Measurements from ENCODE around the gene GPR12. TPM values are rescaled to one million over a fixed set of nuclear protein-coding genes. Genes with fewer than 3 reads are reported as not detected.

GPR12 gene
- total RNA-seq, 1 donor from 2014 or later = 39.5 TPM

- no peak for FAIRE-seq
- peak in 1 of 2 donors; percentile 64 for DNase-seq (ENCODE audit: low spot score in 2 of 2)
Observed at GRCh38 chr13:26707122-26708006, 53.2 kb downstream of the GPR12 start.

- DNase-seq (ENCODE audit: low spot score in 2 of 2) (no peak), FAIRE-seq (no peak)
Observed at GRCh38 chr13:26706381-26706780, 54.2 kb downstream of the GPR12 start.

DNA sequence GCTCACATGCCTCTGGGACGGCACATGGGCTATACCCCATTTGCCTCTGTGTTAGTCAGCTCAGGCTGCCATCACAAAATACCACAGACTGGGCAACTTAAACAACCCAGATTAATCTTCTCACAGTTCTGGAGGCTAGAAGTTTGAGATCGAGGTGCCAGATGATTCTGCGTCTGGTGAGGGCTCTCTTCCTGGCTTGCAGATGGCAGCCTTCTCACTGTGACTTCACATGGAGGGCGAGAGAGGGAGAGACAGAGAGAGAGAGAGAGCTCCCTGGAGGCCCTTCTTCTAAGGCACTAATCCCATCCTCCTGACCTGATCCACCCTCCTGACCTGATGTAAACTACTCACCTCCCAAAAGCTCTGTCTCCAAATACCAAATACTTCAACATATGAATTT lies 55.0 kb downstream of the GPR12 start:
- no peak for FAIRE-seq
- DNase-seq (ENCODE audit: low spot score in 2 of 2) = no peak

Other genes with a start within 250 kb of the GPR12 start
- 20.4 TPM for gene WASF3, start 203.1 kb downstream of the GPR12 start, total RNA-seq